ENCODE data around the gene MRGPRD.

The MRGPRD gene

DNA sequence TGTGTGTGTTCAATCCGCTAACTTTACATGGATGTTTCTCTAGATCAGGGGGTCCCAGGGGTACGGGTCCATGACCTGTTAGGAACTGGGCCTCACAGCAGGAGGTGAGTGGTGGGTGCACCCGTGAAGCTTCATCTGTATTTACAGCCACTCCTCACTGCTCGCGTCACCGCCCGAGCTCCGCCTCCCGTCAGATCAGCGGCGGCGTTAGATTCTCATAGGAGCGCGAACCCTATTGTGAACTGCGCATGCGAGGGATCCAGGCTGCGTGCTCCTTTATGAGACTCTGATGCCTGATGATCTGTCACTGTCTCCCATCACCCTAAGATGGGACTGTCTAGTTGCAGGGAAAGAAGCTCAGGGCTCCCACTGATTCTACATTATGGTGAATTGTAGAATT is 31.9 kb downstream of the MRGPRD start:
- TF ChIP-seq SIN3A (IDR thresholded peaks at IDR 0.05; ENCODE audit: borderline replicate concordance, insufficient read depth, low read length) (no peak), POLR2AphosphoS5 (IDR thresholded peaks at IDR 0.05; ENCODE audit: low read depth, low read length) (no peak), REST (IDR thresholded peaks at IDR 0.05; ENCODE audit: insufficient read depth in 1 of 2, low read depth in 2 of 2, low read length in 2 of 2) (no peak), FOXP2 (optimal IDR thresholded peaks at IDR 0.05; ENCODE audit: borderline replicate concordance, extremely low read depth, extremely low read length, insufficient read depth) (no peak), TAF1 (IDR thresholded peaks at IDR 0.05; ENCODE audit: borderline replicate concordance, insufficient read depth, low read length) (no peak)

DNA sequence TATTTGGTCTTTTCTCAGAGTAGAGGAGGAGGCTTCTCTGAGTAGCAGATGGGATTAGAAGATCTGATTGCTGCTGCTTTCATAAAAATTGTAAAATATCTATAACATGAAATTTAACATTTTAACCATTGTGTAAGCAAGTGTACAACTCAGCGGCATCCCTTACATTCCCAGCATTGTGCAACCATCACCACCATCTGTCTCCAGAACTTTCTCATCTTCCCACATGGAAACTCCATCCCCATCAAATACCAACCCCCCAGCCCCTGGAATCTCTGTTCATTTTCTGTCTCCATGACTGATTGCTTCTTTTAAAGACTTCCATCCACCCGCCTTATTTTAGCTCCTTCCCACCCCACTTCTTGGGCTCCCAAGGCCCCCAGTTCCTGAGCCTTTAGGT is 32.3 kb downstream of the MRGPRD start:
- no peak for TF ChIP-seq REST (IDR thresholded peaks at IDR 0.05; ENCODE audit: insufficient read depth in 1 of 2, low read depth in 2 of 2, low read length in 2 of 2)
- no peak for TF ChIP-seq POLR2AphosphoS5 (IDR thresholded peaks at IDR 0.05; ENCODE audit: low read depth, low read length)
- TF ChIP-seq FOXP2 (optimal IDR thresholded peaks at IDR 0.05; ENCODE audit: borderline replicate concordance, extremely low read depth, extremely low read length, insufficient read depth), result no peak
- no peak for TF ChIP-seq SIN3A (IDR thresholded peaks at IDR 0.05; ENCODE audit: borderline replicate concordance, insufficient read depth, low read length)
- no peak for TF ChIP-seq TAF1 (IDR thresholded peaks at IDR 0.05; ENCODE audit: borderline replicate concordance, insufficient read depth, low read length)

GRCh38 chr11:68947151-68947550 is 33.6 kb downstream of the MRGPRD start:
- TF ChIP-seq FOXP2 (optimal IDR thresholded peaks at IDR 0.05; ENCODE audit: borderline replicate concordance, extremely low read depth, extremely low read length, insufficient read depth) (no peak), POLR2AphosphoS5 (IDR thresholded peaks at IDR 0.05; ENCODE audit: low read depth, low read length) (no peak), TAF1 (IDR thresholded peaks at IDR 0.05; ENCODE audit: borderline replicate concordance, insufficient read depth, low read length) (no peak), SIN3A (IDR thresholded peaks at IDR 0.05; ENCODE audit: borderline replicate concordance, insufficient read depth, low read length) (no peak), REST (IDR thresholded peaks at IDR 0.05; ENCODE audit: insufficient read depth in 1 of 2, low read depth in 2 of 2, low read length in 2 of 2) (no peak)

DNA sequence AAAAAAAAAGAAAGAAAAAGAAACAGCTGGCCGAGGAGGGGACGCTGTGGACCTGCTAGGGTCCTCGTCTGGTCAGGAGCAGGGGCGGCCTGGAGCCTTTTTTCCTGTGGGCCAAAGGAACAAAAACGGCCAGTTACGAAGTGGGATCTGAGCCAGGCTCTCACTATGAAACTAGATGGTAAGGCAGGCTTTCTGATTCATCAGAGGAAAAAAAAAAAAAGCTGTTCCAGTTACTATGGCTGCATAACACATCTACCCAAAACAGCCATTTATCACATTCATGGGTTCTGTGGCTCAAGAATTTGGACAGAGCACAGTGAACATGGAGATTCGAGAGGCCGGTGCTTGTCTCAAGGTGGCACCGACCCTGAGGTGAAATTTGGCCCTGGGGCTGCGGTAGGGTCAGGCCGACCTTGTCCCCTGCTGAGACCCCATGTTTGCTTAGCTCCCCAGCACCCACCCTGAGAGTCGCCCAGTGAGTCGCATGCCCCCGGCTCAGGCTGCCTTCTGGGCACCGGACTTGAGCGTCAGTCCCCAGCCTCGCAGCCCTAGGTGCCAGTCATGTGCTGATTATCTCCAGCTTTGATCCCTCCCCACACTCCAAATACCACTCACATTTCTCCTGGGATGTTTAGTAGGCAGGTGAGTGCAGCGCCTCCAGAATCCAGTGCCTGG is 34.2 kb downstream of the MRGPRD start:
- TF ChIP-seq SIN3A (IDR thresholded peaks at IDR 0.05; ENCODE audit: borderline replicate concordance, insufficient read depth, low read length), result no peak
- TF ChIP-seq POLR2AphosphoS5 (IDR thresholded peaks at IDR 0.05; ENCODE audit: low read depth, low read length), result no peak
- TF ChIP-seq REST (IDR thresholded peaks at IDR 0.05; ENCODE audit: insufficient read depth in 1 of 2, low read depth in 2 of 2, low read length in 2 of 2), result no peak
- no peak for TF ChIP-seq TAF1 (IDR thresholded peaks at IDR 0.05; ENCODE audit: borderline replicate concordance, insufficient read depth, low read length)
- no peak for TF ChIP-seq FOXP2 (optimal IDR thresholded peaks at IDR 0.05; ENCODE audit: borderline replicate concordance, extremely low read depth, extremely low read length, insufficient read depth)

Data from PFSK-1 (cell line).